Measurements from ENCODE around the gene SLC44A3.

SLC44A3 gene

GRCh38 chr1:94899756-94900155 is 79.6 kb downstream of the SLC44A3 start:
- Histone ChIP-seq H3K4me3 (no peak overlapping the region), H3K27me3 (ENCODE audit: low read depth) (no peaks in the 10 kb centered on the region)

GRCh38 chr1:94901841-94902240 is 81.7 kb downstream of the SLC44A3 start:
- Histone ChIP-seq H3K4me3 (no peak overlapping the region), H3K4me1 (no peaks in the 10 kb centered on the region; the same call in 1 of the 2 replicates), H3K36me3 (replicated peaks) (peaks cover 65% of the 10 kb centered on the region), H3K27me3 (ENCODE audit: low read depth) (no peaks in the 10 kb centered on the region), H3K9me3 (no peaks in the 10 kb centered on the region)
- no peak for DNase-seq (ENCODE audit: low spot score in 2 of 2)
- in situ Hi-C loops (cut with MboI; ENCODE audit: low sequenced_read_pairs), result no loop called here

More at GRCh38 chr1:94899756-94900155, 79.6 kb downstream of the SLC44A3 start:
- H3K36me3 ChIP-seq (replicated peaks), result peaks cover 85% of the 10 kb centered on the region
- DNase-seq (ENCODE audit: low spot score in 2 of 2), result no peak
- no peaks in the 10 kb centered on the region; the same call in 1 of the 2 replicates for H3K4me1 ChIP-seq
- in situ Hi-C loops (cut with MboI; ENCODE audit: low sequenced_read_pairs), result no loop called here
- H3K9me3 ChIP-seq, result no peaks in the 10 kb centered on the region

- no peaks in the 10 kb centered on the region for H3K9me3 ChIP-seq
- peaks cover 56% of the 10 kb centered on the region for H3K36me3 ChIP-seq (replicated peaks)
- in situ Hi-C loops (cut with MboI; ENCODE audit: low sequenced_read_pairs), result no loop called here
- H3K4me1 ChIP-seq, result no peaks in the 10 kb centered on the region; the same call in 1 of the 2 replicates
- no peaks in the 10 kb centered on the region for H3K27me3 ChIP-seq (ENCODE audit: low read depth)
- H3K4me3 ChIP-seq, result no peak overlapping the region
- no peak for DNase-seq (ENCODE audit: low spot score in 2 of 2)
Measured at GRCh38 chr1:94903280-94904009, 83.3 kb downstream of the SLC44A3 start.

GRCh38 chr1:94905207-94905606 is 85.0 kb downstream of the SLC44A3 start:
- Histone ChIP-seq H3K27me3 (ENCODE audit: low read depth) (no peaks in the 10 kb centered on the region), H3K36me3 (replicated peaks) (peaks cover 43% of the 10 kb centered on the region), H3K9me3 (no peaks in the 10 kb centered on the region), H3K4me1 (peaks cover 8% of the 10 kb centered on the region), H3K4me3 (no peak overlapping the region)
- in situ Hi-C loops (cut with MboI; ENCODE audit: low sequenced_read_pairs), result no loop called here
- DNase-seq (ENCODE audit: low spot score in 2 of 2), result no peak

- Histone ChIP-seq H3K9me3 (no peaks in the 10 kb centered on the region), H3K36me3 (replicated peaks) (peaks cover 37% of the 10 kb centered on the region), H3K4me3 (no peak overlapping the region)
Measured at GRCh38 chr1:94906382-94906781, 86.2 kb downstream of the SLC44A3 start.

GRCh38 chr1:94907136-94907535 is 87.0 kb downstream of the SLC44A3 start:
- Histone ChIP-seq H3K27me3 (ENCODE audit: low read depth) (no peaks in the 10 kb centered on the region), H3K4me3 (no peak overlapping the region), H3K36me3 (replicated peaks) (peaks cover 29% of the 10 kb centered on the region), H3K9me3 (no peaks in the 10 kb centered on the region), H3K4me1 (peaks cover 8% of the 10 kb centered on the region)
- in situ Hi-C loops (cut with MboI; ENCODE audit: low sequenced_read_pairs), result no loop called here
- no peak for DNase-seq (ENCODE audit: low spot score in 2 of 2)

More at GRCh38 chr1:94906382-94906781, 86.2 kb downstream of the SLC44A3 start:
- Histone ChIP-seq H3K4me1 (peaks cover 8% of the 10 kb centered on the region), H3K27me3 (ENCODE audit: low read depth) (no peaks in the 10 kb centered on the region)
- in situ Hi-C loops (cut with MboI; ENCODE audit: low sequenced_read_pairs), result no loop called here
- DNase-seq (ENCODE audit: low spot score in 2 of 2), result no peak

GRCh38 chr1:94908190-94908589 is 88.0 kb downstream of the SLC44A3 start:
- in situ Hi-C loops (cut with MboI; ENCODE audit: low sequenced_read_pairs), result no loop called here
- Histone ChIP-seq H3K27me3 (ENCODE audit: low read depth) (no peaks in the 10 kb centered on the region), H3K4me1 (peaks cover 17% of the 10 kb centered on the region), H3K4me3 (no peak overlapping the region), H3K9me3 (no peaks in the 10 kb centered on the region), H3K36me3 (replicated peaks) (peaks cover 20% of the 10 kb centered on the region)
- no peak for DNase-seq (ENCODE audit: low spot score in 2 of 2)

GRCh38 chr1:94908965-94909364 is 88.8 kb downstream of the SLC44A3 start:
- H3K4me3 ChIP-seq, result no peak overlapping the region
- no peaks in the 10 kb centered on the region for H3K9me3 ChIP-seq
- no peak for DNase-seq (ENCODE audit: low spot score in 2 of 2)
- peaks cover 23% of the 10 kb centered on the region for H3K4me1 ChIP-seq
- no peaks in the 10 kb centered on the region for H3K27me3 ChIP-seq (ENCODE audit: low read depth)
- H3K36me3 ChIP-seq (replicated peaks), result peaks cover 13% of the 10 kb centered on the region
- in situ Hi-C loops (cut with MboI; ENCODE audit: low sequenced_read_pairs), result no loop called here

- in situ Hi-C loops (cut with MboI; ENCODE audit: low sequenced_read_pairs), result no loop called here
- Histone ChIP-seq H3K4me1 (peaks cover 23% of the 10 kb centered on the region), H3K9me3 (no peaks in the 10 kb centered on the region), H3K36me3 (replicated peaks) (peaks cover 13% of the 10 kb centered on the region), H3K4me3 (no peak overlapping the region), H3K27me3 (ENCODE audit: low read depth) (no peaks in the 10 kb centered on the region)
- no peak for DNase-seq (ENCODE audit: low spot score in 2 of 2)
Measured at GRCh38 chr1:94909486-94909885, 89.3 kb downstream of the SLC44A3 start.

- Histone ChIP-seq H3K4me3 (no peak overlapping the region), H3K36me3 (replicated peaks) (peaks cover 15% of the 10 kb centered on the region), H3K27me3 (ENCODE audit: low read depth) (no peaks in the 10 kb centered on the region), H3K4me1 (peaks cover 23% of the 10 kb centered on the region), H3K9me3 (no peaks in the 10 kb centered on the region)
- DNase-seq (ENCODE audit: low spot score in 2 of 2), result peak in 1 of 2 experiments; percentile 59
- in situ Hi-C loops (cut with MboI; ENCODE audit: low sequenced_read_pairs), result no loop called here
Measured at GRCh38 chr1:94912263-94913184, 92.4 kb downstream of the SLC44A3 start.

- Histone ChIP-seq H3K4me1 (peaks cover 23% of the 10 kb centered on the region), H3K27me3 (ENCODE audit: low read depth) (no peaks in the 10 kb centered on the region), H3K9me3 (no peaks in the 10 kb centered on the region), H3K4me3 (no peak overlapping the region), H3K36me3 (replicated peaks) (0 out of 2 replicates have a peak, but pooled peaks cover 2% of the 10 kb centered on the region)
- in situ Hi-C loops (cut with MboI; ENCODE audit: low sequenced_read_pairs), result no loop called here
- DNase-seq (ENCODE audit: low spot score in 2 of 2), result no peak
Measured at GRCh38 chr1:94917251-94917650, 97.1 kb downstream of the SLC44A3 start.

- Histone ChIP-seq H3K4me1 (peaks cover 24% of the 10 kb centered on the region), H3K9me3 (no peaks in the 10 kb centered on the region), H3K27me3 (ENCODE audit: low read depth) (no peaks in the 10 kb centered on the region), H3K4me3 (no peak overlapping the region), H3K36me3 (replicated peaks) (peaks cover 2% of the 10 kb centered on the region; the same call in 1 of the 2 replicates)
- DNase-seq (ENCODE audit: low spot score in 2 of 2), result no peak
- in situ Hi-C loops (cut with MboI; ENCODE audit: low sequenced_read_pairs), result loop anchor here (10.0 kb wide), 1 partner anchor 65 kb away; no protein-coding TSS in a partner anchor
Measured at GRCh38 chr1:94919241-94920030, 99.3 kb downstream of the SLC44A3 start.

GRCh38 chr1:94920061-94920460 is 99.9 kb downstream of the SLC44A3 start:
- H3K9me3 ChIP-seq, result no peaks in the 10 kb centered on the region
- no peak for DNase-seq (ENCODE audit: low spot score in 2 of 2)
- H3K4me3 ChIP-seq, result no peak overlapping the region
- no peaks in the 10 kb centered on the region for H3K27me3 ChIP-seq (ENCODE audit: low read depth)
- peaks cover 2% of the 10 kb centered on the region; the same call in 1 of the 2 replicates for H3K36me3 ChIP-seq (replicated peaks)
- H3K4me1 ChIP-seq, result peaks cover 27% of the 10 kb centered on the region
- in situ Hi-C loops (cut with MboI; ENCODE audit: low sequenced_read_pairs), result loop anchor here (10.0 kb wide), 1 partner anchor 65 kb away; no protein-coding TSS in a partner anchor

Measured in HAP-1 (cell line).